T-helper 2 cell treated with Interferon-gamma antibody and Interleukin-4, amounts not matched to agents 100 ng/mL and 5 ng/mL, for 36 hours (primary cell): ENCODE measurements around the gene MEIS1. TPM values are rescaled to one million over a fixed set of nuclear protein-coding genes. Genes with fewer than 3 reads are reported as not detected.
"Not testable (repeated sequence)": the region's sequence is repeated elsewhere in the genome, so short reads cannot be mapped to it uniquely, and the experiment has no call there.

Experiments used
- intact Hi-C: fragments of 100-400 bp; cut with micrococcal nuclease; formaldehyde crosslinking; loops from one replicate; pipeline ENCODE4 v1.15.1; 2023
- total RNA-seq: library from RNA; stranded (reverse); gene quantifications from 2 replicates; pipeline ENCODE4 v1.2.3, GENCODE V29; 2022

The MEIS1 gene
- total RNA-seq, 1 donor from 2014 or later, result not detected

DNA sequence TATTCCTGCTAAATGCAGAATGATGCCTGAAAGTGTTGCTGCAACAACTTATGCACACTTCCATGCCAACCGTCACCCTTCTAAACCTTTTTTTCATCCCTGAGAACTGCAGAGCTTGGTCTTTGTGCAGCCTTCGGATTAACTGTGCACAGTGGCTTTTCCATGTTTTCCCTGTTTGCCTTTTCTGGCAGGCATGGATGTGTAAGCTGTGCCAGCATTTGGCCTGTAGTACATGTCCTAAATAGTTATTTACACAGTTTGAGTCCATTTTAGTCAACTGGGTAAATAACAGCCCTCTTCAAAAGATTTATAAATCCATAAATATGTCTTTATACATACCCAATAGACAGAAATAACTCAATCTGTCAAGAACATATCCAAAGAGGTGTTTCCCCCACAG is 31.5 kb downstream of the MEIS1 start:
- intact Hi-C loops, result no loop called here

DNA sequence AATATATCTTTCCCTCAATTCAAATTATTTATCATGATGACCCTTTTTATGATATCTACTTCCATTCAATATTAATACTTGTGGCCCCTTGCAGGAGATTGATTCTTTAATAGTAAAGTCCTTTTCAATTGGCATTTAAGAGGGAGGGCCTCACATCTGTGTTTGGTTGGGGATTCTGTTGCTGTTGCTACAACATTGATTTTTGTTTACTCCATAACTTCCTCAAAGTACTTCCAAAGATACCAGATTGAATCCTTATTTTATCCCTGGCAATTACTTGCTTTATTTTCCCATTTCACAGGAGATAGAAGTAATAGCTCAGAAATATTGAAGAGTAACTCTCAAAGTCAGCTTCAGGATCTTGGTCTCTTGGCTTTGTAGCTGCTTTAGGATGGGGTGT is 32.8 kb downstream of the MEIS1 start:
- intact Hi-C loops, result no loop called here

DNA sequence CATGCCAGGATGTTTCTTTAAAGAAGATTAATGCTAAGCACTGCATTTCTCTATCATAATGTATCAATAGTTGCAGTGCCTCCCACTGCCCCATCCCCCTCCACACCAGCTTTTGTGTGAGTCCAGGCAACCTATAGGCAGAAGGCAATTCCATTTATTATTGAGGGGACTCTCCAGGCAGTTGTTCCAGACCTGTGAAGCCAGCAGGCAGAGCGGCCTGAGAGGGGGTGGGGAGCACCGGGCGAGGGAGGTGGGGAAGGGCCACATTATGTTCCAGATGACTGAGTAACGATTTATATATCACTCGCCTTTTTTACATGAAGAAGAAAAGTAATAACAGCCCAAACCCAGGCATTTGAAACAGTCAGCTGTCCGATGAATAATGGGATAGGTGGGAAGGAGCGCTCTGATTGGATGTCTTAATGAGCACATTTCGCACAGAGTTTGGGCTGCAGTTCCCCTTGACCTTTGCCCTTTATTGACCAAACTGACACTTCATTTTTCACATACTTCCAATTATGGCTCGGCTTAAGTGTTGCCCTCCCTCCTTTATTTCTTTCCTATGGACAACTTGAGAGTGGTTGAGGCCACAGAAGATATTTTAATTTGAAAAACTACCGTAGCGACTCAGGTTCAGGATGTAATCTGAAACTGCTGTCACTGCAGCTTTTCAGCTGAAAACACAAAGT is 34.4 kb downstream of the MEIS1 start:
- intact Hi-C loops, result no loop called here

DNA sequence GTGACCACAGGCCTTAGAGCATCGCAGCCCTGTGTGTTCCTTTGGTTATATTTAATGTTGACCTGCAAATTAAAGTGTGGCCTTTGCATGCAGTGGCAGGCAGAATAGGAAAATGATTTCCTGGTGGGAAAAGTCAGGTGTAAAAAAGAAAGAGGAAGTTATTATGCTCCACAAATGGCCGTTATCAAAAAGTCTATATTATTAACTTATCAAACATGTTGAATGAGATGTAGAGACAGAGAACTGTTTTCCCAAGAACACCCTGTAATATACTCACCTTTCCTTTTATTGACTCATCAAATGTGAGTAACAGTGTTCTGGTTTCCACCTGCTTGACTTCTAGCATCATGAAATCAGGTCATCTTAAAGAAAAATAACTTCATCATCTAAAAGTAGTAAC is 35.3 kb downstream of the MEIS1 start:
- intact Hi-C loops, result no loop called here

DNA sequence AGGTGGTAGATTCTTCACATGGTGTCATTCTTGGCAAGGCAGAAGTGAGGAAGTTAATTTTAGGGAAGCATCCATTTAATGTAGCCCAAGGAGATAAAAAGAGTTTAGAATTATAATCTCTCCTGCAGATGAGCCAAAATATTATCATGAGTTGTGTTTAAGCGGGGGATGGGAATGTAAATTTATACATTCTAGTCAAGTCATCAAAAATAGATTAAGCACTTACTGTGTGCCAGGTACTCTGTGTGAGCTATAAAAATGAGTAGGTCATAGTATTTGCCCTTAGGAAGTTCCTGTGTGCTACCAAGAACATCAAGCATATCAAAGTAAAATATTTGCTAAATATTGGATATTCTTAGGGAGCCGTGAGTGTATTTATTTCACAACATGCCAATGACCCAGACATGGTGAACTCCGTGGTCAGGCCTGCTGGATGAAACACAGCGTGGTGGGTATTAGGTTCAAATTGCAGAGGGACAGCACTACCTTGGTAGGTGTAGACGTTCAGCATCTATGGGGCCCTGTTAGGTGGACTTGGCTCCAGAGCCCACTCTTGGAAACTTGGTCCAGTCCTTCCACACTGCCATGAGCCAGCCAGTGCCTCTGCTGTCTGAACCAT is 37.4 kb downstream of the MEIS1 start:
- intact Hi-C loops, result no loop called here

DNA sequence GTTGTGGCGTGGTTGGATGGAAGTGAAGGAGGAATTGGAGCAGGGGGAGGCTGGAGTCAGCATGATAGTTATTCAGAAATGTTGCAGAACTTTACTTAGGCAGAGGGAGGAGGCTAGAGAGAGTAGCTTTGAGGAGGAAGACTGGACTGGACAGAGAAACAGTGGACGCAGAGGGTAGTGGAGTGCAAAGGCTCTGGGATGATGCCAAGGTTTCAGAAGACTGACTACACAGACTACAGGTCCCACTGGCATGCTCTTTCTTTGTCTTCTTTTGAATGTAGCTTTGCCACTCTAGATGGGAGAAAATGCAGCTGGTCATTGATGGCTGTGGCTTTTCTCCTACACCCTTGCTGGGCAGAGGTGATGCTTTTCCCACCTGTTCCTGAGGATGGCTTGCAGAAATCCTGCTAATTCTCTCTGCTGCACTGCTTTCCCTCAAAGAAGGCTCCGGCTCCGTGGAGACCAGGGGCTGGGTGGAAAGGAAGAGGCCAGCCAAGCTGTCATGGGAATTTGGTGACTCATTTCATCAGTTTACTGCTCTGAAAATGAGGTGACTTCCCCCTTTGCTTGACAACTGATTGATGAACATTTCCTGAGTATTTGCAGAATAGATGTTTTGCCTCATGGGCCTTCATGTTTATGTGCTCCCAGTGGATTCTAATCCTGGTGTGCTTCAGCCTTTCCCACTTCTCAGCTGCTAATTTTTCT is 42.4 kb downstream of the MEIS1 start:
- intact Hi-C loops, result no loop called here

DNA sequence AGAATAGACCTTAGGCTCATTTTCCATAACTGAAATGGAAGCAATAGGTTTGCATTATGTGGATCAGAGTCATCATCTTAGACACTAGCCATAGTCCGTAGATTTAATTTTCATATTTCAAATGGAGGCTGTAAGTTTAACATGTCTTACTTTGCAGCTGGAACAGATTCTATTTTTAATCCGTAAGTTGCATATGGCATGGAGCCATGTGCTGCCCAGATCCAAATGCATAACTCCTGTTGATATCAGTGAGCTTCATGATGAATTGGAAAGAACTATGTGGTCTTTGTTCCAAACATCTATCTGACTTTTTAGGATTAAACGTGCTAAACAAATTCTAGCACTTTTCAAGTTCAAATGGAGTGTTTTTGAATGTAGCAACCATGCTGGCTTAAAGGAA is 43.4 kb downstream of the MEIS1 start:
- intact Hi-C loops, result no loop called here

DNA sequence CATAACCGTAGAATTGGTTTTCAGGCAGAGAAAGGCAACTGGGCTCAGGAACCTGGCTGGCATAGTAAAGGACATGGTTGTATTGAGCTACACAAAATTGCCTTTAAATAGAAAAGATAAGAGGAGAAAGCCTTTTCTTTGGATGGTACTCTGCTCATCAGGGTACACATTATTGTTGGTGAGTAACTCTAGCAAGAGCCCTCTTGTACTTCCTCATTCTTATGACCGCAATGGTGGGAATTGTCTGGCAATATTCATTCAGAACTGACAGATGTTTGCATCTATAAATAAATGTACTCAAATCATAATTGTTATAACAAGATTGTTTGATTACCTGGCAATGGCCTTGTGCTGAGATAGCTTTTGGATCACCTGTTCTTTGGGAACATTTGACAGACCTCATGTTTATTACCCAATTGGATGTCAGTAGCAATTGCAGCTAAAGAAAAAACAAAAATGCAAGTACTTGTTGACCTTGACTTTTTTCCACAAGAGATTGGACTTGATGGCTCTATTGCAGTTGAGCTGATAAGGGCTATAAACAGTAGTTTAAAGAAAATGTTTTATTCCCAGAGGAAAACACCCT is 43.9 kb downstream of the MEIS1 start:
- intact Hi-C loops, result no loop called here

DNA sequence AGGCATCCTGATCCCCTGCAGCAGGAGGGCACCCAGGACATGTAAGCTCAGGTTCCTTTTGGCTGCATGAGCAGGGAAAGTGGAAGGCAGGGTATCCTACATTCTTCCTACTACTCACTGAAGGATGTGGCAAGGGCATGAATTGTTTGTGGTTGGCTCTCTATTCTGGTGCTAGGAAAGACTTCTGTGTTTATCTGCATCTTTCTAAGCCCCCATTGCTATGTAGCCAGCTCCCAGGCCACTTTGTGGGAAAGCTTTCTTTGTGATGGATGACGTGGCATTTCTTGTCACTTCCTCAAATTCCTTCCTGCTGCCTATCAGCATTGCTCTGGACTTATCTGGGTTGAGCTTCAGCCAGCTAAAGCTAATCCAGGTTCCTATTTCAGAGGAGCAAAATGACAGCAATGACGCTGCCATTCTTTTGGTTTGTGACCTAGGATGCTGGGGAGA is 46.2 kb downstream of the MEIS1 start:
- intact Hi-C loops, result no loop called here

DNA sequence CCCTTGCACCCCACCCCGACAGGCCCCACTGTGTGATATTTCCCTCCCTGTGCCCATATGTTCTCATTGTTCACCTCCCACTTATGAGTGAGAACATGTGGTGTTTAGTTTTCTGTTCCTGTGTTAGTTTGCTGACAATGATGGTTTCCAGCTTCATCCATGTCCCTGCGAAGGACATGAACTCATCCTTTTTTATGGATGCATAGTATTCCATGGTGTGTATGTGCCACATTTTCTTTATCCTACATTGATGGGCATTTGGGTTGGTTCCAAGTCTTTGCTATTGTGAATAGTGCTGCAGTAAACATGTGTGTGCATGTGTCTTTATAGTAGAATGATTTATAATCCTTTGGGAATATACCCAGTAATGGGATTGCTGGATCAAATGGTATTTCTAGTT is 50.3 kb downstream of the MEIS1 start:
- intact Hi-C loops, result not testable (repeated sequence)

DNA sequence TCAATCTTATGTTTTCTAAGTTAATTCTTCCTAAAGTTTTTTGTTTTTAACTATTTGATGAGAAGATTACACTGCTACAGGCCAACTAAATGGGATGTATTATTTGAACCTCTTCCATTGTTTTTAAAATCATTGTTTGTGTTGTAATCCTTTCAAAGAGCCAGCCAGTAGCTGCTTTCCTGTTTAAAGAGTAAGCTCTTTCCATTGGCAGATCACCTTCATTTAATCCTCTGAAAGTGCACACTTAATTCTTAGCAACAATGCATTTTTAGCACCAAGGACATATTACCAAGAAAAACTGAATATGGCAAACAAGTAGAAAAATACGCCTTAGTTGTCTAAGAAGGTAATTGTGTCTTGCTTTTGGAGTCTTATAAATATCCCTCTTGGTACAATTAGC is 54.0 kb downstream of the MEIS1 start:
- intact Hi-C loops, result no loop called here

DNA sequence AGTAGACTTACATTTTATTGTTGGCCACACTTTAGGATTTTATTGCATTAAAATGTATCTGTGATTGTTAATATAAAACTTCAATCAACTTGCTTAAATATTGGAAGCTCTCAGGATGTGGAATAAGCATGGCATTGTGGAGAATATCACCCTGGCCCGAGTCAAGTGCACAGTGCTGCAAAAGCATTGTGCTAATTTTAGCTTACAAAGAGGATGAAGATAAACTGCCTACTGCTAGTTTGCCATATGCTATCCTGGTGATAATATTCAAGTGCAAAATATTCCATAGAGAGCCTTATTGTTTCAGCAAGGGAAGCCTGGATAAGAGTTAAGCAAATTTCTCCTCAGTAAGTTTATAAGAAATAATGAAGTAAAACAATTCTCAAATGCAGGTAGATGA is 54.5 kb downstream of the MEIS1 start:
- intact Hi-C loops, result no loop called here

DNA sequence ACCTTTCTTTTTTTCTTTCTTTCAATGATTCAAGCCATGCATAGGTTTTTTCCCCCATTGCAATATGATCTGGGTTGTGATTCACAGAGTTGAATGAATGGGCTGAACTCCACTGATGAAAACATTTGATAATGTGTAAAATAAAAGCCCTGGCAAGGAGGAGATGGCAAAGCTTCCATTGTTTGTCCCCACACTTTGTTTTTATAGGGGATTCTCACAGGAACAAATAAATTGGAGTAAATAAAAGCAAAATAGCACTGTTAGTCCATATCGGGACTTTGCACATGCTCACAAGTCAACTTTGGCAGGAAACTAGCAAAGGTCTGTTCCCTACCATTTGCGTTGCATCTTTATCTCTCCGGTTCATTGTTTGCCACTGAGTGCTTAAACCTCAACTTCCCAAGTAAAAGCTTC is 55.7 kb downstream of the MEIS1 start:
- intact Hi-C loops, result no loop called here

DNA sequence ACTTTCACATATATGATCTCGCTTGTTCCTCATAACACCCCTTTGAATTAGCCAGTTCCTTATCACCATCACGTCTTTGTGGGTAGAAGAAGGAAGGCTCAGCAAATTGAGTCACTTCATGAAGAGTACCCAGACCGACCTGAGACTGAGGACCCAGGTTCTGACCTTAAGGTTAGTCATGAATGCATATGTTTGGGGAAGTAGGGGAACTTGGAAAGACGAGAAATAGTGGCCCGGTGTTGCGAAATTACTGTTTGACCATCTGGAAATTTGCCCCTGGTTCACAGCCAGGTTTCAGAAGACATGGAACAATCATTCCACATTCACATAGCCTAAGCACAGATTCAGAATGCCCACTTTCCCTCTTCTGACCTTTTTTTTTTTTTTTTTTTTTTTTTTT is 59.8 kb downstream of the MEIS1 start:
- intact Hi-C loops, result no loop called here

DNA sequence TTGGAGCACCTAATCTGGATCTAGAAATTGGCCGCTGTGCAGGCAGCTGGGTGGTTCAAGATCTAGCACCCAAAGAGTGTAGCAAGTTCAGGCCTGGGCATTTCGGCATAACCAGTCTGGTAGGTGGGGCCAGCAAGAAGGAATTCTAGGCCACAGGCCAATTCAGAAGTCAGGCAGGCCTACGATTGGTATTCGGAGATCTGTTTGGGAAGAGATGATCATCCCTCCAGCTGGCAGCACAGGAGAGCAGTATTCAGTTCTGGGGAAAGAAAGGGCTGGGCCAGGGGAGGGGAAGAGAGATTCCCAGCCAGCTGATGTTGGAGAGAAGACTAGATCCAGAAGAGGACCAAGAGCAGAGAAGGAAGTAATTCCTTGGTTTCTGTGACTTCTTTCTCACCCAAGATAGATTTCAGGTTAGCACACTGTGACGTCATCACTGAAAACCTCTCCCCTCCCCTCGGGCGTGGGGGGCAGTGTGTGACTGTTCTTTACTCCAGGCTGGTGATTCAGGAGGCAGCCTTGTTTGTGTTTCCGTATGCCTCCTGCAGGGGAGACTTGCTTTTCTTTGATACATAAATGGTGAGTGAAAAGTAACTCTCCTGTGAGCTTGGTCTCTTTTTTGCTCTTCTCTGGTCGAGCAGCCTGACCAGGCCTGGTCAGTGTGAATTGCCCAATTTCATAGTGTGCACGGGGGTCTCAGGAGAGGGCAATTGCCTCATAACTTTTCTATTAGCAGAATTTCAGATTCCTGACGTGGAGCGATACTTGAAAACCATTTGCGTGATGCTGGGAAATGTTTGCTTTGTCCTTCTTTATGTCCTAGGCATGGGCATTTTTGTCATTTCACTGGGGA is 61.1 kb downstream of the MEIS1 start:
- intact Hi-C loops, result no loop called here

DNA sequence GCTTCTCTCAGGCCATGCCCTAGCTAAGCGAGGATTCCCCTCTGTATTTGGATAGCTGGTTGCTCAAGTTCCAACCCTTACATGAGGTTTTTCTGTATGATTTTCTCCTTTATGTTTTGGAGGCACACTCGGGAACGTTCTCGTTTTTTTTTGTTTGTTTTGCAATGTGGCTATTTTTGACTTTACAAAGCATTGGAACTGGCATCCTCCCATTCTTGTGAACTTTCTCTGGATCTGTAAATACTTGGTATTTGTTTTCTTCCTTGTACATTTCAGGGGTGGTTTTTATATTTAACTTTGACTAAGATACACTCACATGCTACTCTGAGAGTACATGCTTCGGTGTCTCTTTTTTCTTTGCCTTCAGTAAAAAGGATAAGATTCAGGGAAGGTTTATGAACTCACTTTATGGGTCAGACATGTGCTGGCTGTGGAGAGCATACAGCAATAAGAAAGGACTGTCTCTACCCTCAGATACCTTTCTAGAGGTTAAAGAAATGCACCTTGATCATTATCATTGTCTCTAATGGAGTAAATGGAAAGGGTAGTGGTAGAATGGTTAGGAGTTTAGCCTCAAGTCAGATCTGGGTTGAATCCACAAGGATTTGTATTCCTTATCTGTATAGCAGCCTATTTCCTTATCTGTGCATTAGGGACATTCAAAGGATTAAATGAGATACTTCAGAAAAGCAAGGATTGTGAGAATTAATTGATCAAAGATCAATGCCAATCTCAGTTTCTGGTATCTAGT is 61.9 kb downstream of the MEIS1 start:
- intact Hi-C loops, result no loop called here

DNA sequence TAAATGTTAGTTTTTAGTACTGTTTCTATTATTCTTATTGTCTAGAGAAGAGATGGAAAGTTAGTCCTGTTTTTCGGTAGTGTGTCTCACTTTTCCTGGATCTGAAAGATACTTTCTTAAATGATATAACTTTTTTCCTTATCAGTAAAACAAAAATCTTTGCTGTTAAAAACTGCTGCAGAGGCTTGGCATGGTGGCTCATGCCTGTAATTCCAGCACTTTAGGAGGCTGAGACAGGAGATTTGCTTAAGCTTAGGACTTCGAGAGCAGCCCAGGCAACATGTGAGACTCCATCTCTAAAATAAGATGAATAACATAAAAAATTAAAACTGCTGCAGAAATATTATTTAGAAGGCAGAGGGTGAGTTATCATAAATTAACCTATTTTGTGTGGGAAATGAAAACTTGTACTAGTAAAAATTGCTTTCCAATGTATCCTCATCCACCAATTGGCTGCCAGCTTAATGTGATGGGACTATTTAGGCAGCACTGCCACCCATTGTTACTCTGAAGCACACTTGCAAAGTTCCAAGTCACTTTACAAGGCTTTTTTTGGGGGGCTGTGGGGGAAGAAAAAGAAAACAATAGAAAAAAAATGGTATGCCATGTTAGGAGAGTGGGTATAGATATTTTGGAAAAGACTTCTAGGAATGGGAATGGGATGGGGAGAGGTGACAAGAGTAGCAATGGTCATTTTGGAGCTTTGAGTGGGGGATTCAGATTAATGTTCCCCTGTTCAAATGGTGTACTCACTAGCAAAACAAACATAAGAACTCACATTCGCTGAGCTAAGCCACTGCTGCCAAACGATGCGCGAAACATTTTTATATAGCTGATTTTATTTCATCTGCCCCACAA is 62.7 kb downstream of the MEIS1 start:
- intact Hi-C loops, result no loop called here

DNA sequence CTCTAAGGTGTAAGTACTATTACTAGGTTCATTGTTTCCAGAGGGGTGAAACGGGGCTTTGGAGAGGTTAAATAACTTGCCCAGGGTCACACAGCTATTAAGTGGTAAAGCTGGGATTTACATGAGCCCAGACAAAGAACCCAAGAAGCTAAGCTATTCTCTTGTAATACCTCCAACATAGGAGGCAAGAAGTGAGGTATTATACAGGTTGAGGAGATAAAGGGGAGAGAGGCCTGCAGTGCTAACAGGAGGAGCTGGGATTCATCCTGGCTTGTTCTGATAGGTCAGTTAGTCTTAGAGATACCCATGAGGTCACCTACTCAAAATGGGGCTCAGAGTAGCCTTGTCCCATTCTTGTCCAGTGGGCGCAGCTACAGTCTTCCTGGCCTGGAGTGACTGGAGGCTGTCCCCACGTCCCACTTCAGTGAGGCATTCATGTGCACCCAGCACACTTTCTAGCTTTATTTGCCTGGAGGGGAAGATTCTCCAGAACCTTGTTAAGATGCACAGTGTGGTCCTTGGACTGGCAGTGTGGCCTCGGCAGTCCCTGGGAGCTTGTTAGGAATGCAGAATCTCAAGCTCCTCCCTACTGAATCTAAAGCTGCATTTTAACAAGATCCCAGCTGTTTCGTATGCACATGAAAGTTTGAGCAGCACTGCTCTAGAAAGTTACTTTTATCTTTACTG is 63.5 kb downstream of the MEIS1 start:
- intact Hi-C loops, result no loop called here

DNA sequence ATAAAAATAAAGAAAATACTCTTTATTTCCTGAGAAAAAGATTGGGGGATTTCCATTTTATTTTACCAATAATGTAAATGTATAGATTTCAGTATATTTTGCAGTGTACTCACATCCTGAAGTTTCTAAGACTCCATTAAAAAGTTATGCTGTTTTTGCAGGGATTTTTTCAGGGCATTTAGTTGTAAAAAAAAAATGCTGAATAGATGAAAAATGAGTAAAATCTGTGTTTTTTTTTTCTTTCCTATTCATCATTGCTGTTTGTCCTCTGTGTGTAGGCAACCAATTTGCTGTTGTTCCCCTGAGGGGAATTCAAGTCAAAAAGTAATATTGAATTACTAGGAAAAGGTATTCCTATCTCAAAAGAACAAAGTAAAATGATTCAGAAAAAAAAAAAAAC is 66.3 kb downstream of the MEIS1 start:
- intact Hi-C loops, result no loop called here
